Stimulated activated CD8-positive, alpha-beta memory T cell treated with anti-CD3 and anti-CD28 coated beads, Interleukin-12 subunit alpha, Interleukin-12 subunit beta, amount 100 ng/mL, for 4 hours (primary cell): ENCODE measurements around the gene ADGRL1.
"Not testable (repeated sequence)": the region's sequence is repeated elsewhere in the genome, so short reads cannot be mapped to it uniquely, and the experiment has no call there.

Source experiments
- DNase-seq: peaks from one replicate; pipeline ENCODE4 v3.0.0-alpha.2; 2020; ENCODE audit warnings: low read depth

The ADGRL1 gene

DNA sequence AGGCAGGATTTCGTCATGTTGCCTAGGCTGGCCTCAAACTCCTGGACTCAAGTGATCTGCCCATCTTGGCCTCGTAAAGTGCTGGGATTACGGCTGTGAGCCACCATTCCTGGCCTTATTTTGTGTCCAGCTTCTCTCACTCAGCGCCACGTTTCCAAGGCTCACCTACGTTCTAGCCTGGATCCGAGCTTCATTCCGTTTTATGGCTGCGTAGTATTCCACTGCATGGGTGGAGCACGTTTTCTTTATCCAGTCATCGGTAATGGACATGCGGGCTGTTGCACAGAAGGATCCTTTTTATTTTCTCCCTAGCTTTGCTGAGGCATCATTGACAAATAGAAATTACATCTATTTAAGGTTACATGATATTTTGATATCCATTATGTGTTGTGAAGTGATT lies 16.6 kb downstream of the ADGRL1 start:
- no peak for DNase-seq

DNA sequence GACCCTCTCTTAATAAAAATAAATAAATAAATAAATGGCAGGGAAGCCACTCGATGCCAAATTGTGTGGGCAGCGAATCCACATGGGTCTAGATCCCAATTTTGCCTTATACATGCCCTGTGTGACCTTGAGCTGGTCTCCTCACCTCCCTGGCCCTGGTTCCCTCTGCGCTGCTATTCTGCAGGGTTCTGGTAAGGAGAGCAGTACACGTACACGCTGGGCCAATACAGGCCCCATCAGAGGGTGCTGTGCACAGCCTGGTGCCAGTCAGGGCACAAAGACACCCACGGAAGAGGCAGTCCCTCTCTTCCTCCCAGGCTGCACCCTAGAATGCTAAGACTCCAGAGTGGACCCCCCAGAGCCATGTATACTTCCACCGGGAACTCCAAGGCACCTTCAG lies 17.9 kb downstream of the ADGRL1 start:
- not testable (repeated sequence) for DNase-seq

DNA sequence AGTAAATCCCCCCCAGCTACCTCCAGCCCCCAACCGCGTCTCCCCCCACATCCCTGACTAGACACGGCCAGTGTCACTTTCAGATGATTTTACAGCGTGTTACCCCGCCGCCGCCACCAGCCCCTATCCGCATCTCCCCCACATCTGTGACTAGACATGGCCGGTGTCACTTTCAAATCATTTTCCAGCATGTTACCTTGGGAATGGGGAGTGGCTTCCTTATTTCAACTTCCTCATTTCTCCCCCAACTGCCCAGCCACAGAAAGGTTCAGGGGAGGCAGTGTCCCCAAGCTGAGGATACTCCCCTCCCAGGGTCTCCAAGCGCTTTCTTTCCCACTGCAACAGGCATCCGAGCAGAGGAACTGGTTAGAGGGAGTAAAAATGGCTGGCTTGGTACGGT lies 18.4 kb downstream of the ADGRL1 start:
- DNase-seq, result no peak

DNA sequence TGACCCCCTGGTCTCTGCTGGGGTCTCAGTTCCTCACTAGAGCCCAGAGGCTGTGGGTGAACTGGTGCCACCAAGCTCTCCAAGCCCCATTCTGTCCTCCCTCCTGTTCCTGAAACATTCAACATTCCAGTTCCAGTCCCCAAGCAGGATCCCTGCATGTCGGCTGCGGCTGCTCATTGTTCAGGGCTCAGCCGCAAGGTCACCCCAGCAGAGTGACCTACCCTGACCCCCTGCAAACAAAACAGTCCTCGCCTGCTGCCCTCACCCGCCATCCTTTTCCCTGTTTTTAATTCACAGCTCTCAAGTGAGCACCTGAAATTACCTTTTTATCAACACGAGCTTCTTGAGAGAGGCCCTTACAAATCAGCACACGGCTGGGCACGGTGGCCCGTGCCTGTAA lies 19.3 kb downstream of the ADGRL1 start:
- DNase-seq, result not testable (repeated sequence)

DNA sequence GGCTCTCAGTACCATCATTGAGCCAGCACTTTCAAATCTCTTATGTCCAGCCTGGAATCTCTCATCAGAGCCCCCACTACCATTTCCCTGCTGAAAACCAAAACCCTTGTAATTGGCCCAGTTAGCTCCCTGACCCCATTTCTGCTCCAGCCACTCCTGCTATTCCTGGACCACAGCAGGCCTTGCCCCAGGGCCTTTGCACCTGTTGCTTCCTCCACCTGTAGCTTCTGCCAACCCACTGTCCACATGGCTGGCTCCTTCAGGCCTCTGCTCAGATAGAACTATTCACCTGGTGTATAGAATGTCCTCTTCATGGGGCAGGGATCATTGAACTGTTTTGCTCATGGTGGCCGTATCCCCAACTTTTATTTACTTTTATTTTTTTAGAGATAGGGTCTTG lies 20.3 kb downstream of the ADGRL1 start:
- DNase-seq, result not testable (repeated sequence)

DNA sequence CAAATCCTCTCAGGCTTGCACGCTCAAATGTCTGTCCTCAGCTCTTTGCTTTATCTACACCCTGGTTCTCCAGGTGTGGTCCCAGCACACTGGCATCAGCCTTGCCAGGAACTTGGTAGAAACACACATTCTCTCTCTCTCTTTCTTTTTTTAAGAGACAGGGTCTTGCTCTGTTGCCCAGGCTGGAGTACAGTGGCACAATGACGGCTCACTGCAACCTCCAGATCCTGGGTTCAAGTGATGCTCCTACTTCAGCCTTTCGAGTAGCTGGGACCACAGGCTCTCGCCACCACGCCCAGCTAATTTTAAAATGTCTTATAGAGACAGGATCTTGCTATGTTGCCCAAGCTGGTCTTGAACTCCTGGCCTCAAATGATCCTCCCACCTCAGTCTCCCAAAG lies 20.8 kb downstream of the ADGRL1 start:
- DNase-seq, result no peak

DNA sequence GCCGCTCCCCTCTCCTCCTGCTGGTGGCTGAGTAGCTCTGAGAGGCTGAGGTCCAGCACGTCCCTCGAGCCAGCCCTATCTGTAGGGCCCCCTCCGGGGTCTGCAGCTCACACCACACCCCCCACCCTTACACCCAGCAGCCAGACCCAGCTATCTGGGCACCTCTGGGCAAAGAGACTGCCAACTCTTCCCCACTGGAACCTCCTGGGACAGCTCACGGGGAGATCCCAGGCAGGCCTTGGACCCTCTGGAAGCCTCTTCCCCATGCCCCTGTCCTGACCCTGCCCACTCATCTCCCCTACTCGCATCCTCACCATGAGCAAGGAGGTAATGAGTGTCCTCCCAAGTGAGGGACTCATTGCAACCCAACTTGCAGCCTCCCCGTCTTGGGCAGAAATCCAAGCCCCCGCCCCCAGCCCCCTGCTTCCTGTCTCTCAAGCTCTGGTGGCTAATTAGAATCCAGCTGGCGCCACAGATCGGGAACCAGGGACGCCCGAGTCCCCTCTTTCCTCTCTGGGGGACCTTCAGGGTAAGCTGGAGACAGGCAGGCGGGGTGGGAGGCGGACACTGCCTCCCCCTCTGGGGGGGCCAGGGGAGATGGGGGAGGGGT lies 22.1 kb downstream of the ADGRL1 start:
- no peak for DNase-seq

DNA sequence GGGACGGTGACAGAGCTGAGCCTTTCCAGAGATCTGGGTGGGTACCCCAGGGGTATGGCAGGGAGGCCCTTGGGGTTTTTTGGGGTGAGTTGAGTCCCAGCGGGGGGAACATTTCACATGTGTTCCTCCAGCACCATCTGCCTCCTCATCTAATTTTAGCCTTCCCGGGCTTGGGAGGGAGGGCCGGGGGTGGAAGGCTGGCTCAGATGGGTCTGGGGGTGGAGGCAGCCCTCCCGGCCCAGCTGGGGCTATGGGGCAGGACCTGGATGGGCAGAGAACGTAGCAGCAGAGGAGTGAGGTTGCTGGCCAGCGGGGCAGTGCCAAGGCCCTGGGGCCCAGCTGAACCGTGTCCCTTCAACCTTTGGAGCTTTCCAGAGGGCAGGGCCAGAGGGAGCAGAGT lies 23.5 kb downstream of the ADGRL1 start:
- no peak for DNase-seq

DNA sequence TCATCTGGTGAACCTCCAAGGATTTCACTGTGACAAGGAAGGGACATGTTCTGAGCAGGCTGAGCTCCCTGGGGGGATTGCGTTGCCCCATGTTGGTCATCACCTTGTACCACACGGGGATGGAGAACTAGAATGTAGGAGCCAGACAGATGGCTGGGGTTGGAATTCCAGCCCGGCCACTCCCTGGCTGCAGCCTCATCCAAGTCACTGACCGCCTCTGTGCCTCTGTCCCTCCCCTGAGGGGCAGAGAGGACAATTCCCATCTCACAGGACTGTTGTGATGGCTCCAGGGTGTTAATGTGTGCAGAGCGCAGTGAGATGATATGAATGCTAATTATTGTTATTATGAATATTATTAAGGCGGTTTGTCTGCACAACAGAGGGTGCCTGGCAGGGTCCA lies 24.1 kb downstream of the ADGRL1 start:
- no peak for DNase-seq

DNA sequence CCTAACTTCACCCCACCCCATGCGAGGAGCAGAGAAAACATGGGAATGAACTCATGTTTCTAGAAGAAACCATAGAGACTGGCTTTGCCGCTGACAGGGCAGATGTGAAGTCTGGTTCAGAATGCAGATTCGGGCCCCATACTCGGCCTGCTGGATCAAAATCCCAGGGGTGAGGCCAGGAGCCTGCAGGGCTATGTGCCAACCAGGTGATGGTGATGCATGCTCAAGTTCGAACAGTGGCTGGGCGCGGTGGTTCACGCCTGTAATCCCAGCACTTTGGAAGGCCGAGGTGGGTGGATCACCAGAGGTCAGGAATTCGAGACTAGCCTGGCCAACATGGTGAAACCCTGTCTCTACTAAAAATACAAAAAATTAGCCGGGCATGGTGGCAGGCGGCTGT lies 24.8 kb downstream of the ADGRL1 start:
- not testable (repeated sequence) for DNase-seq

DNA sequence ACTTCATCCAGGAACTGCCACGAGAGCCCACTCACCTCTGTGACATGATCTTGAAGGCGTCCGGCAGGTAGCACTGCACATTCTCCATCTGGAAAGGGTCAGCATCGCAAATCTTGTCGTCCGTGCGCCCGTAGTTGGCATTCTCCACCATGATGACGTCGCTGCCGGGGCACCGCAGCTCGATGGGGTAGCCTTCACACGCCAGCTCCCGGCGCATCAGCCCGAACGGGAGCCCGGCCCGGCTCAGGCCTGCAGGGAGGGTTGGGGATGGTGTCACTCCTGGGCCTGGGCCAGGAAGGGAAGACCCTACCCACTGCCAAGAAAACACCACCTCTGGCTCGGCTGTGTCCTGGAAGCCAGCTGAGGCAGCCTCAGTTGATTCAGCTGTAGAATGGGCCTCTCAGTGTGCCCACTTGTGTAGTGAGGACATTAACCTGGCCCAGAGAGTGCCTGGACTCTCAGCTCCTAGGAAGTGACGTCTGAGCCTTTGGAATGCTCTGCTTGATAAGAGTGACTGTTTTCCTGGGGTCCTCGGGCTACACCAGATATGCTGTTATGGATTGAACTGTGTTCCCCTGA lies 28.4 kb downstream of the ADGRL1 start:
- no peak for DNase-seq

DNA sequence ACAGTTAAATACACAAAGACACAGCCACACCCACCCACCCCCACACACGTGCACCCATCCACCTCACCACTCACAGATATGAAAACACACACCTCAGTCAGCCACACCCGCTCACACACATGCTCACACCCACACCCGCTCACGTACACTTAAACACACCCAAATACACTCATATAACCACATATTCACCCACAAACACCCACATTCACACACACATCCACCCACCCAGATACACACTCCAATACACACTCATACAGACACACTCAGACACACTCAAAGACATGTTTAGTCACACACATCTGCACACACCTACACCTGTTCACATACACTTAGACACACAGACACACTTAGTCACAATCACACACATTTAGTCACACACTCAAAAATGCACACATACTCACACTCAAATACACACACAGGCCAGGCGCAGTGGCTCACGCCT lies 30.6 kb downstream of the ADGRL1 start:
- DNase-seq, result no peak

DNA sequence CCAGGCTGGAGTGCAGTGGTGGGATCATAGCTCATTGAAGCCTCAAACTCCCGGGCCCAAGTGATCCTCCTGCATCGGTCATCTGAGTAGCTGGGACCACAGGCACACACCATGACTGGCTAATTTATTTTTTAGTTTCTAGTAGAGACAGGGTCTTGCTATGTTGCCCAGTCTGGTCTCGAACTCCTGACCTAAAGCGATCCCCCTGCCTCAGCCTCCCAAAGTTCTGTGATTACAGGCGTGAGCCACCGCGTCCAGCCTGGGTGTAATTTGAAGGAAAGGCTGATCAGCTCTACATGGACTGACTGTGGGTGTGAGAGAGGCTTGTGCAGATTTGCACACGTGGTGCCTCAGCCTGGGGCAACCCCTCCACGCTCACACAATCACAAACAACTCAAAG lies 31.1 kb downstream of the ADGRL1 start:
- DNase-seq, result no peak

DNA sequence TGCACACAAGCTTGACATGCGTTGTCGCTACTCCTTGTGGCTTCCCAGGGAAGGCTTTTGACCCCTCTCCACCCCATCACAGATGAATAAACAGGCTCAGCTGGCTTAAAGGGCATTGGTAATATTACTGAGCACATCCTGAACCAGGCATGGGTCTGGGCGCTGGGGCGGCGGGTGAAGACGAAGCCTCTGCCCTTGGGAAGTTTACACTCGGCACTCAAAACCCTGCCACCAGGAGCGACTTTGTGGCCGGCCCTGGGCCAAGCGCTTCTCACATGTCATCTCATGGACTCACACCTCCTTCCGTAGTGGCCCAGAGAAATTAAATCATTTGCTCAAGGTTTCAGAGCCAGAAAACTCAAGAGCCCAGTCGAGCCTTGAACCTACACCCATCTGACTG lies 37.0 kb downstream of the ADGRL1 start:
- no peak for DNase-seq

DNA sequence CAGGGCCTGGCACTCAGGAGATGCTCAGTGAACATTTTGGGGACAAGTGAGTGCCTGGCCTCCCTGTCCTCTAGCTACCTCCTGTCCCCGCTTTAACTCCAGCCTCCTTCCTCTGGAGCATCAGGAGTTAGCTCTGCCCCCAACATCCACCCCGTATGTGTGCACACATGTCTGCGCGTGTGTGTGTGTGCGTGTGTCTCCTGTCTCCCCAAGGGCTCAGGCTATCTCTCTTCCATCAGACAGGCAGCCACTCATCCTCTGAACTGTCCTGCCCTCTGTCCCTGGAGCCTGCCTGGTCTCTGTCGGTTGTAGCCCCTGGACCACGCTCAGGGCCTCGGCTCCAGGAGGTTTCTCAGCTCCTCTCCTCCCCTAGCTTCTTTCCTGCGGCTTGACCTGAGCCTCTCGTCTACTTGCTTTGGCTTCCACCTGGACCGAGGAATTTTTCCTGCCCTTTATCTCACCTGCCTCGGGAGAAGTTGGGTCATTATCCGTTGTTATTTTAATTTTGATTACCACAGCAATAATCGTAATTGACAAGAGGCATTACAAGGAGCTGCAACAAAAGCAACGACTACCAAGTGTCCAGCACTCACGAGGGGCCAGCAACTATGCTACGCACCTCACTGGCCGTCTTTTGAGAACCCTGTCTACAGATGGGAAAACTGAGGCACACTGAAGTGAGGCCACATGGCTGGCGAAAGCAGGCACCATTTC lies 37.6 kb downstream of the ADGRL1 start:
- no peak for DNase-seq

DNA sequence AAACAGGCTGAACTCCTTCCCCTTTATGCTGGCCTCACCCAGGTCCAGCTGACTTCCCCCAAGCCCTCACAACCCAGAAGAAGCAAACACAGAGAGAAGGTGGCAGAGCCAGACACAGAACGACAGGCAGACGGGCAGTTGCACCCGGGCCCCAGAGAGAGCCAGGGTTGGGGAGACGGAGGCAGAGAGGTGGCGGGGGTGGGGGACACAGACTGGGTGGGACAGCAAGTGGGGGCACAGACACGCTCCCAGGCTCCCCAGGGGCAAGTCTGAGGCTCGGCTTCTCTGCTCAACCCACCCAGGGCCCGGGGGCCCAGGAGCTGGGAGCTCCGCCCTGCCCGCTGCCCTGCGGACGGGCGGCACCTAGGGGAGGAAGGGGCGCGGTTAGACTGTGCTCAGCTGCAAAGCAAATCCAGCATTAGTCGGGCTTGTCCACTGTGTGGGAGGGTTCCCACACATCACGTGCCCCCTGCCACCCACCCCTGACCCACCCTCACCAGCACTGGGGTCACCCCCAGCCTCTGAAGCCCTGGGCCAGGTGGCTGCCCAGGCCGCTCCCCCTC lies 38.3 kb downstream of the ADGRL1 start:
- DNase-seq, result no peak

DNA sequence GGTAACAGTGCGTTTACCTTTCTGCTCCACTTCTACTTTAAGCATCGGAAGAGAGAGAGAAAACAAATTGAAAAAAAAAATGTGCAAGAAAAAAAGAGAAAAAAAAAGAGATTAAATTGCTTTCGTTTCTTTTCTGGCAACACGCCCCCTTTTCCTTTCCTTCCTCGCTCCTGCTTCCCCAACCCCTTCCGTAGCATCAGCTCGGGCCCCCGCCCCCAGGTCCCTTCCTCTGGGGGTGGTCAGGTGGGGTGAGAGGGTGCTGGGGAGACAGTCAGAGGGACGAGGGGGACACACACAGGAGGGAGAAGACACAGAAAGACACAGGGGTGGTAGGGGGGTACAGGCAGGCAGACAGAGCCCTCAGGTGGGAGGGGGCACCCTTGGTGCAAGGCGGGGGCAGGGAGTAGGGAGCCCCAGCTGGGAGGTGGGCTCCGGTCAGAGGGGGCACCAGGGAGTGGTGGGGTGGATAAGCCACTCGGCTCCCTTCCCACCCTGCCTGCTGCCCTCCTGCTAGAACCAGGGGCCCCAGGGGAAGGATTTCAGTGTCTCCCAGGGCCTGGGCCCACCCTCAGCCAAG lies 38.9 kb downstream of the ADGRL1 start:
- DNase-seq, result no peak

DNA sequence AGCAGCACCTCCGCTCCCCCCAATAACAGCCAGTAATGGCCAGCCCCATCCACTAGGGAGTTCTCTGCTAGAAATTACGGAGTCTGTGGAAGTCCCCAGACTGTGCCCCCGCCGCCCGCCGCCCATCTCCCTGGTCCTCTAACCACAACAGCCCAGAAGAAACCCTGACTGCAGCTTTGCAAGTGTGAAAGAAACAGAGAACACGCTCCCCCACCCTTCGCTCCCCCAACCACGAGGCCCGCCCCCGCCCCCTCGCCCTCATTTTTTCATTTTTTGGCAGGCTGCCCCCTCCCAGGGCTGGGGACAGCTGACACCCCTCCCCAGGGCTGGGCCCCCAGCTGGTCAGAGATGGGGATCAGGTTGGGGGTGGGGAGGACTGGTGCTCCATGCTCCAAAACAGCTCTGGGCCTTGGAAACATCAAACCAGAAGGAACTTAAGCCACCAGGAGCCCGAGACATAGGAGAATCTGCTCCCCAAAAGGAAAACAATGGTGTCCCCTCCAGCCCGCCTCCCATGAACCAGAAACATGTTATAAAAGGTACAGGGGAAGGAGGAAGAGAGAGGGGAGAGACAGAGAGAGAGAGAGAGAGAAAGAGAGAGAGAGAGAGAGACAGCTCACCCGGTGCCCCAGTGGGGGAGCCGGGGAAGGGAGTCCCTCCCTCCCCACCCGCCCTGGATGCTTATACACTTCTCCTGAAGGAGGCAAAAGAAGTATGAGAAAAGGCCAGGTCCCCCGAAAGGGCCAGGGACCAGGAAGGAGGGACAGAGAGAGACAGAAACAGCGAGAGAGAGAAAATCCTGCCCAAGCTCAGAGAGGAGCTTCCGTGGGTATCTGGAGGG lies 39.8 kb downstream of the ADGRL1 start:
- DNase-seq, result no peak

DNA sequence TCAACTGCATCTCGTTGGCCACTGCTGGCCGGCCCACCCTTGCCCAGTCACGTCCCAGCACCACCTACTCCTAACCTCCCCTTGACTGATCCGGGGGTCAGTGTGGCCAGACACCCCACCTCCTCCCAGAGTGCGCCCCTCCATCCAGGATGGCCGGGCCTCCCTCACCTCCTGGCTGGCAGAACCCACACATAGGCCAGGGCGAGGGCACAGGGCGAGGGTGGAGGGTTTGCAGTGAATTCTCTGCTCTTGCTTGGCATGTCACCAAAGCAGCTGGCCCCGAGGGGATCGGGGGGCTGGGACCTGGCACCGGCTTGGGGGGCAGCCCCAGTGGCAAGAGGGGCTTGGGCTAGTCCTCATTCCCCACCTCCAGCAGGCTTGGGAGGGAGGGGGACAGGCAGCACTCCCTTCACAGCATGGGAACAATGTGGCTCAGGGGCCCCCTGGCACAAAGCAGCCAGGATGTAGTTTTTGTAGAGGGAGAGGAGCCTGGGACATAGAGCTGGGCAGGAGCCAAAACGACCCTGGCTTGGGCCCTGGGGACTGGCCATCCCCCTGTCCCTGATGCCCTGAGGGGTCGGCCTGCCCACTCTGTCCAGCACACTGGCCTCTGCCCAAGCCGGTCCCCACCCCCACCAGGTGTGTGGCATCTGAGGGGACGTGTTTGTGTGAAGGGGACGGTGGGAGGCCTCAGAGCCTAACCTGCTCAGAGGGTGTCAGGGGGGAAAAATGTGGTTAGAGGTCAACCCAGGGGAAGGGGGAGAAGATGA lies 41.1 kb downstream of the ADGRL1 start:
- DNase-seq, result no peak

DNA sequence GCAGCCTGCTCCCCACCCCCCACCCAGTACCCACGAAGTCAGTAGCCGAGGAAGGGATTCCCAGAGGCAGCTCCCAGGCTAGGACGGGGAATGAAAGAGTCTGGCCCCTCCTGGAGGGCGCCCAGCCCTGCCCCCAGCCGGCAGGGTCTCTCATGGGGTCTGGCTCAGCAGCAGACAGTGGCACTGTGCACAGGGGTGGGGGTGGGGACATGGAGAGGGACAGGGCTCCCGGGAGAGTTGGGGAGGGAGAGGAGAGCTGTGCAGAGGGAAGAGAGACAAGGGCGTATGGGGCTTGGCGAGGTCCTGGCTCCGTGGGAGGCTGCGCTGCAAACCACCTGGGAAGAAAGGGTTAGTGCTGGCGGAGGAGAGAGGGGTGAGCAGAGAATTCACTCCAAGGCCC lies 41.9 kb downstream of the ADGRL1 start:
- no peak for DNase-seq

DNA sequence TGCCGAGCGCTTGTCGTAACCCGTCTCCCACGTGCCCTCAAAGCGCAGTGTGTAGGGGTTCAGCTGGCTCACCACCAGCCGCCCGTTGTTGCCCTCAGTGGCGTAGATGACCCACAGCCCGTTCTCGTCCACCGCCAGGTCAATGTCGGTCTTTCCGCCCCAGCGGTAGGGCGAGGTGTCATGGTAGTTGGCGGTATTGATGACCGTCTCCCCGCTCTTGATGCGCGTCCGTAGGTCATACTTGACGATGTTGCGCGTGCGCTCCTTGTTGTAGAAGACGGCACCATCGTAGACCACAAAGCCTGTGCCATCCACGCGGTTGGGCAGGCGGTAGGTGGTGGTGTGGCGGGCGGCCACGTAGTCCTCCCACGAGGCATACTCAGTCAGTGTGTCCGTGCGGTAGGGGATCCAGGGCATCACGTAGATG lies 43.1 kb downstream of the ADGRL1 start:
- DNase-seq, result no peak
